Muscle layer of duodenum (tissue), 2 donors: ENCODE measurements around the gene PAFAH1B2.
"Not testable (repeated sequence)": the region's sequence is repeated elsewhere in the genome, so short reads cannot be mapped to it uniquely, and the experiment has no call there.

ENCODE experiments used
- H3K27ac ChIP-seq: one replicate; pipeline ENCODE4 v1.7.0; 2013; ENCODE audit warnings: mild to moderate bottlenecking, low read length
- H3K27me3 ChIP-seq: one replicate; pipeline ENCODE4 v1.7.0; 2013; ENCODE audit warnings: low read depth, mild to moderate bottlenecking, control low read depth, low read length
- H3K36me3 ChIP-seq, 2 donors: one replicate each; pipeline ENCODE4 v1.7.0; 2013; ENCODE audit warnings: low read length in 2 of 2, control low read depth in 1 of 2, mild to moderate bottlenecking in 1 of 2; ENCODE audit not compliant: insufficient read depth in 2 of 2, control insufficient read depth in 1 of 2
- H3K4me1 ChIP-seq, 2 donors: one replicate each; pipeline ENCODE4 v1.7.0; 2013; ENCODE audit warnings: low read length in 2 of 2, mild to moderate bottlenecking in 2 of 2, control low read depth in 1 of 2, moderate library complexity in 1 of 2; ENCODE audit not compliant: insufficient read depth in 2 of 2, control insufficient read depth in 1 of 2
- H3K4me3 ChIP-seq, 2 donors: one replicate each; pipeline ENCODE4 v1.7.0; 2013; ENCODE audit warnings: low read length in 2 of 2, low read depth in 1 of 2, mild to moderate bottlenecking in 1 of 2
- H3K9me3 ChIP-seq, 2 donors: one replicate each; pipeline ENCODE4 v1.7.0; 2013; ENCODE audit warnings: low read length in 2 of 2, control low read depth in 1 of 2, mild to moderate bottlenecking in 1 of 2; ENCODE audit not compliant: control insufficient read depth in 1 of 2
- donor health status: healthy.

PAFAH1B2 gene

GRCh38 chr11:117200813-117201657, 56.9 kb downstream of the PAFAH1B2 start:
- Histone ChIP-seq H3K4me1 (peaks cover 8 to 41% of the 10 kb centered on the region in 2 donors), H3K4me3 (peak overlapping the region; percentile 88 to 90), H3K36me3 (peaks cover 30 to 31% of the 10 kb centered on the region in 2 donors), H3K9me3 (no peaks in the 10 kb centered on the region), H3K27ac (peak overlapping the region; percentile 97), H3K27me3 (no peaks in the 10 kb centered on the region)

- peak overlapping the region; percentile 97 for H3K27ac ChIP-seq
- H3K4me3 ChIP-seq, result peak overlapping the region; percentile 88 to 90
- no peaks in the 10 kb centered on the region for H3K9me3 ChIP-seq
- H3K4me1 ChIP-seq, result peaks cover 8 to 41% of the 10 kb centered on the region in 2 donors
- H3K36me3 ChIP-seq, result peaks cover 27 to 30% of the 10 kb centered on the region in 2 donors
- no peaks in the 10 kb centered on the region for H3K27me3 ChIP-seq
Observed at GRCh38 chr11:117201658-117202305, 57.7 kb downstream of the PAFAH1B2 start.

GRCh38 chr11:117202386-117203068, 58.4 kb downstream of the PAFAH1B2 start:
- Histone ChIP-seq H3K36me3 (peaks cover 27 to 30% of the 10 kb centered on the region in 2 donors), H3K4me3 (peak overlapping the region; percentile 88 to 90), H3K4me1 (peaks cover 8 to 37% of the 10 kb centered on the region in 2 donors), H3K9me3 (no peaks in the 10 kb centered on the region), H3K27ac (peak overlapping the region; percentile 97), H3K27me3 (no peaks in the 10 kb centered on the region)

GRCh38 chr11:117203069-117203407, 59.0 kb downstream of the PAFAH1B2 start:
- Histone ChIP-seq H3K36me3 (peaks cover 27 to 30% of the 10 kb centered on the region in 2 donors), H3K27me3 (no peaks in the 10 kb centered on the region), H3K4me1 (peaks cover 7 to 33% of the 10 kb centered on the region in 2 donors), H3K4me3 (peak overlapping the region; percentile 88 to 90), H3K9me3 (no peaks in the 10 kb centered on the region), H3K27ac (peak overlapping the region; percentile 32)

GRCh38 chr11:117204283-117205080, 60.4 kb downstream of the PAFAH1B2 start:
- Histone ChIP-seq H3K36me3 (peaks cover 27 to 30% of the 10 kb centered on the region in 2 donors), H3K4me3 (peak overlapping the region; percentile 88 to 90), H3K4me1 (peaks cover 0 to 26% of the 10 kb centered on the region in 2 donors), H3K9me3 (no peaks in the 10 kb centered on the region), H3K27me3 (no peaks in the 10 kb centered on the region), H3K27ac (peak overlapping the region; percentile 69)

- Histone ChIP-seq H3K4me1 (peaks cover 0 to 26% of the 10 kb centered on the region in 2 donors), H3K4me3 (peak overlapping the region in 1 of 2 donors; percentile 43), H3K36me3 (peaks cover 27 to 30% of the 10 kb centered on the region in 2 donors), H3K27ac (peak overlapping the region; percentile 69), H3K9me3 (no peaks in the 10 kb centered on the region), H3K27me3 (no peaks in the 10 kb centered on the region)
Observed at GRCh38 chr11:117205211-117205818, 61.2 kb downstream of the PAFAH1B2 start.

GRCh38 chr11:117206111-117206510, 62.0 kb downstream of the PAFAH1B2 start:
- Histone ChIP-seq H3K4me1 (peaks cover 0 to 26% of the 10 kb centered on the region in 2 donors), H3K36me3 (peaks cover 27 to 30% of the 10 kb centered on the region in 2 donors)
- H3K4me3 ChIP-seq, H3K9me3 ChIP-seq, H3K27ac ChIP-seq, H3K27me3 ChIP-seq: not testable (repeated sequence)

- not testable (repeated sequence) for H3K4me3 ChIP-seq, H3K9me3 ChIP-seq, H3K27ac ChIP-seq, H3K27me3 ChIP-seq
- Histone ChIP-seq H3K4me1 (peaks cover 0 to 26% of the 10 kb centered on the region in 2 donors), H3K36me3 (peaks cover 26 to 27% of the 10 kb centered on the region in 2 donors)
Observed at GRCh38 chr11:117206859-117207258, 62.8 kb downstream of the PAFAH1B2 start.

GRCh38 chr11:117207481-117207880, 63.4 kb downstream of the PAFAH1B2 start:
- H3K4me3 ChIP-seq, H3K27ac ChIP-seq, H3K9me3 ChIP-seq, H3K27me3 ChIP-seq: not testable (repeated sequence)
- Histone ChIP-seq H3K36me3 (peaks cover 25 to 27% of the 10 kb centered on the region in 2 donors), H3K4me1 (peaks cover 0 to 26% of the 10 kb centered on the region in 2 donors)

GRCh38 chr11:117208710-117209109, 64.6 kb downstream of the PAFAH1B2 start:
- not testable (repeated sequence) for H3K4me3 ChIP-seq, H3K27ac ChIP-seq

More at GRCh38 chr11:117208710-117209109, 64.6 kb downstream of the PAFAH1B2 start:
- H3K4me1 ChIP-seq, result peaks cover 0 to 18% of the 10 kb centered on the region in 2 donors
- H3K27me3 ChIP-seq, H3K9me3 ChIP-seq: not testable (repeated sequence)
- peaks cover 18 to 25% of the 10 kb centered on the region in 2 donors for H3K36me3 ChIP-seq
